ENCODE results near the gene CTNND2. TPM values are rescaled to one million over a fixed set of nuclear protein-coding genes. Genes with fewer than 3 reads are reported as not detected.

The CTNND2 gene
- polyA plus RNA-seq, 1 donor from 2014 or later = 67.0 TPM

GRCh38 chr5:11146171-11146570 is 758.1 kb downstream of the CTNND2 start:
- Histone ChIP-seq H3K4me2 (ENCODE audit: low read length) (no peak overlapping the region), H3K27me3 (ENCODE audit: insufficient read depth, low read depth, low read length) (no peaks in the 10 kb centered on the region), H3K79me2 (replicated peaks; ENCODE audit: insufficient read depth, low read length) (no peaks in the 10 kb centered on the region), H4K20me1 (ENCODE audit: insufficient read depth) (no peaks in the 10 kb centered on the region), H2AFZ (ENCODE audit: low read depth, low read length) (no peak overlapping the region), H3K27ac (ENCODE audit: low read length) (no peak overlapping the region), H3F3A (ENCODE audit: insufficient read depth, low read length, poor library complexity, severe bottlenecking) (no peaks in the 10 kb centered on the region), H3K4me3 (ENCODE audit: low read length) (no peak overlapping the region), H3K36me3 (ENCODE audit: insufficient read depth, low read length) (no peaks in the 10 kb centered on the region), H3K9me3 (ENCODE audit: low read length) (no peaks in the 10 kb centered on the region), H3K9me2 (ENCODE audit: insufficient read depth, low read length) (no peaks in the 10 kb centered on the region), H3K9ac (ENCODE audit: low read length) (no peak overlapping the region)
- TF ChIP-seq SMC3 (conservative IDR thresholded peaks at IDR 0.05; ENCODE audit: poor library complexity) = no peak
- no peak for TF ChIP-seq CTCF (IDR thresholded peaks at IDR 0.05; ENCODE audit: poor library complexity, severe bottlenecking)
- TF ChIP-seq EZH2 (IDR thresholded peaks at IDR 0.05; ENCODE audit: borderline replicate concordance, insufficient read depth, low read length, poor library complexity, severe bottlenecking) = no peak
- no peak for TF ChIP-seq TAF1 (IDR thresholded peaks at IDR 0.05; ENCODE audit: low read depth)
- TF ChIP-seq RAD21 (conservative IDR thresholded peaks at IDR 0.05) = no peak
- TF ChIP-seq POLR2AphosphoS5 (IDR thresholded peaks at IDR 0.05) = no peak
- TF ChIP-seq MXI1 (conservative IDR thresholded peaks at IDR 0.05; ENCODE audit: poor library complexity, severe bottlenecking) = no peak
- no peak for TF ChIP-seq EP300 (conservative IDR thresholded peaks at IDR 0.05; ENCODE audit: poor library complexity, severe bottlenecking)
- no peak for TF ChIP-seq REST (IDR thresholded peaks at IDR 0.05; ENCODE audit: borderline replicate concordance)

DNA sequence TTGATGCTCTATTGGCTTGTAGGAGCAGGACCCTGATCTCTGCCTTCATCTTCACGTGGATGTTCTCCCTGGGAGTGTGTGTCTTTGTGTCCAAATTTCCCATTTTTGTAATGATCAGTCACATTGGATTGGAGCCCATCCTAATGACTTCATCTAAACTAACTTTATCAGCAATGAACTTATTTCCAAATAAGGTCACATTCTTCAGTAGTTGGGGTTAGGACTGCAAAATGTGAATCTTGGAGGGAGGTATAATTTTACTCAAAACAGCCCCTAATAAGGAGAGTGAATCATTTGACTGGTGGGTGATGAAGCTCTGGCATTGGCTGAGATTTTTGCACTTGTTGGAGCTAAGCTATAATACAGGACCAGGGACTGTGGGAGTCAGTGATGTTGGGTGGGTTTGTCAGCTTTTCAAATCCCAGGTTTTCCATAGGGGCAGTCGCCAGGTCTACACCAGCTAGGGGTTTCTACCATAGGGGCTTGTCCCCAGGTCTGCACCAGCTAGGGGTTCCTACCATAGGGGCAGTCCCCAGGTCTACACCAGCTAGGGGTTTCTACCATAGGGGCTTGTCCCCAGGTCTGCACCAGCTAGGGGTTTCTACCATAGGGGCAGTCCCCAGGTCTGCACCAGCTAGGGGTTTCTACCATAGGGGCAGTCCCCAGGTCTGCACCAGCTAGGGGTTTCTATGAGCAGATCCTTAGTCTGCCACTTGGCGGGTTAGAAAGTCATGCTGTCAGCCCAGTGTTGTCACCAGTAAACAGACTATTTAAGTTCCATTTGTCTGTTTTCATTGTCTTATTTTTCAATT is 760.6 kb downstream of the CTNND2 start:
- Histone ChIP-seq H3K9me3 (ENCODE audit: low read length) (no peaks in the 10 kb centered on the region), H3K79me2 (replicated peaks; ENCODE audit: insufficient read depth, low read length) (no peaks in the 10 kb centered on the region), H3K4me2 (ENCODE audit: low read length) (no peak overlapping the region), H3K36me3 (ENCODE audit: insufficient read depth, low read length) (no peaks in the 10 kb centered on the region), H3K9me2 (ENCODE audit: insufficient read depth, low read length) (no peaks in the 10 kb centered on the region), H4K20me1 (ENCODE audit: insufficient read depth) (no peaks in the 10 kb centered on the region), H3K27ac (ENCODE audit: low read length) (no peak overlapping the region), H3K9ac (ENCODE audit: low read length) (no peak overlapping the region), H3F3A (ENCODE audit: insufficient read depth, low read length, poor library complexity, severe bottlenecking) (no peaks in the 10 kb centered on the region), H3K4me3 (ENCODE audit: low read length) (no peak overlapping the region), H2AFZ (ENCODE audit: low read depth, low read length) (no peak overlapping the region), H3K27me3 (ENCODE audit: insufficient read depth, low read depth, low read length) (no peaks in the 10 kb centered on the region)
- TF ChIP-seq EZH2 (IDR thresholded peaks at IDR 0.05; ENCODE audit: borderline replicate concordance, insufficient read depth, low read length, poor library complexity, severe bottlenecking) (no peak), RAD21 (conservative IDR thresholded peaks at IDR 0.05) (no peak), EP300 (conservative IDR thresholded peaks at IDR 0.05; ENCODE audit: poor library complexity, severe bottlenecking) (no peak), TAF1 (IDR thresholded peaks at IDR 0.05; ENCODE audit: low read depth) (no peak), MXI1 (conservative IDR thresholded peaks at IDR 0.05; ENCODE audit: poor library complexity, severe bottlenecking) (no peak)
